Embryonic facial prominence (tissue), 1 donor: ENCODE results near the gene CCL17.
"Not testable (repeated sequence)": the region's sequence is repeated elsewhere in the genome, so short reads cannot be mapped to it uniquely, and the experiment has no call there.

ENCODE experiments used
- DNase-seq: peaks from one replicate; pipeline ENCODE4 v3.0.0-alpha.2; 2016; ENCODE audit errors: extremely low spot score

Gene CCL17

DNA sequence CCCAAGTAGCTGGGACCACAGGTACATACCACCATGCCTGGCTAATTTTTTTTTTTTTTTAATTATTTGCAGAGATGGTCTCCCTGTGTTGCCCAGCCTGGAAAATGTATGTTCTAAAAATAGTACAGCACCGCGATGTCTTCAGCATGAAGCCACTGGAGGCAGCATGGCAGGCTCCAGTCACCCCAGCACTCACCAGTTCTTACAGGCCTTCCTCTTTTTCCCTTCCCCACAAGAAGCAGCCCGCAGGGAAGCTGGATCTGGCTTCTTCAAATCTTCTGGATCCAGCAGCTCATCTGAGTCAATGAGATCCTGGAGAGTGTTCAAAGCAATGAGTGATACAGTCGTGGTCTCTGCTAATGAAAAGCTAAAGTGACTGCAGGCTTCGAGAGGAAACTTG, 26.4 kb downstream of the CCL17 start:
- no peak for DNase-seq

DNA sequence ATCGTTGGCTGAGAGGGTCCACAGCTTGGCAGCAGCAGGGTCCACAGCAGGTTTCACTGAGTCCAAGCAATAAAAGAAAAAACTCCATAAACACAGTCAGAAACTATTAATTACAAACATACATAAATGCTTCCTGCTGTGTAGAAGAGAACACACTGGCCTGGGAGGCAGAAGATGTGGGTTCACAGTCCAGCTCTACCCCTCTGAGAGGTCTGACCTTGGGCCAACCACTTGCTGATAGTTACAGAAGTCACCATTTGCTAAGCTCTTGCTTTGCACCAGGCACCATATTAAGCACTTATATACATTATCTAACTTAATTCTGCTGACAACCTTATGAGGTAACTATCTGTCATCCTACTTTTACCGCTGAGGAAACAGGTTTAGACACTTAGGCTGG, 27.9 kb downstream of the CCL17 start:
- no peak for DNase-seq

DNA sequence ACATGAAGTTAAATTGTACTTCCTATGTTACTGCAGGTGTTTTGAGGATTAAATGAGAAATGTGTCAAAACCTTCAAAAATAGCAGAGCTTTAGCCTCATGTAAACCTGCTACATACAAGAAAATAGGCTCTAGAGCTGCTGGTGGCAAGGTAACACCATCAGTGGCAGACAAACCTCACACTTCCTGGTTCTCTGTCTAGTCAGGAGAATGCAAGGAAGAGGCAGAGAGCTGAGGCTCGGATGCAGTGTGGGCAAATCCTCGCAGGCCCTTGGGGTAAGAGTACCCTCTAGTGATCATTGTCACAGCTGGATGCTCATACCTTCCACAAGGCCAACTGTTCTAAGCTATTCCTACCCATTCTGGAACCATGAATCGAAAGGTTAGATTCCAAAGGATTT, 28.4 kb downstream of the CCL17 start:
- DNase-seq = no peak

- no peak for DNase-seq
Observed at GRCh38 chr16:57434003-57434402, 29.4 kb downstream of the CCL17 start.

DNA sequence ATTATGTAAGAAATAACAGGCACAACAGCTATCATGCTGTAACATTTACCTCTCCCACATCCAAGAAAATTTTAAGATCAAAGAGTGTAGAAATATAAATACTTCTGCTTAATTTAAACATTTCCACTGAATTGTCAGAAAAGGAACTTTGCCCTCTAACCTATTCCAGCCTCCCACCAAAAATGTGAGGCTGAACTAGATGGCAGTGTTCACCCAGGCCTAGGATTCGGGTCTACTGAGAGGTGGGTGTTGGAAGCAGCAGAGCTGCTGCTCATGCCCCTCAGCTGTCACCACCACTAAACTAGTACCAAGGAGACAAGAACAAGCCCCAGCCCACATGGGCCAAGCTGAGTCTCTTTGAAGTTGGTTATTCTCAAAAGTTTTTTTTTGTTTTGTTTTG, 31.3 kb downstream of the CCL17 start:
- DNase-seq = no peak

- DNase-seq = not testable (repeated sequence)
Observed at GRCh38 chr16:57439947-57440346, 35.4 kb downstream of the CCL17 start.

- DNase-seq = not testable (repeated sequence)
Observed at GRCh38 chr16:57440551-57440950, 36.0 kb downstream of the CCL17 start.

GRCh38 chr16:57444711-57445110, 40.1 kb downstream of the CCL17 start:
- DNase-seq = no peak

DNA sequence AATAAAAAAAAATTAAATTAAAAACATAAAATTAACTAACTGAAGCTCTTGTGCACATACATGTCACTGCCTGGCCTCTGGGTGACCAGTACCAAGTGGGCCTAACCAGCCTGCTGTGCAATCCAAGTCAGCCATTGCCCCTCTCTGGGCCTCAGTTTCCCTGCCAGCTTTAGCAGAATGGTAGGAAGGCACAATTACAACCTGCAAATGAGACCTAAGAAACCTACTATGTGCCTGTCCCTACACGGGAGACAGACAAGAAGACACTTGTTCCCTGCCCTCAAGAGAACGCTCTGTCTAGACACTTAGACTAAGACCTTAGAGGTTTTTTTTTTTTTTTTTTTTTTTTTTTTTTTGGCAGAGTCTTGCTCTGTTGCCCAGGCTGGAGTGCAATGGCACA, 40.9 kb downstream of the CCL17 start:
- DNase-seq = no peak

GRCh38 chr16:57446531-57447185, 42.1 kb downstream of the CCL17 start:
- no peak for DNase-seq

GRCh38 chr16:57447186-57447962, 42.8 kb downstream of the CCL17 start, which contains the start of the genes CIAPIN1 and COQ9:
TSS of gene CIAPIN1 (minus strand) at chr16:57447385. CDS start at chr16:57440928, 6,457 bp downstream.
TSS of gene COQ9 (plus strand) at chr16:57447479. CDS start at chr16:57447506, 27 bp downstream.
- DNase-seq = peak; percentile 88

GRCh38 chr16:57452021-57452420, 47.5 kb downstream of the CCL17 start:
- no peak for DNase-seq

GRCh38 chr16:57462209-57462977, 57.8 kb downstream of the CCL17 start, which contains the start of gene POLR2C:
TSS of gene POLR2C (plus strand) at chr16:57462679. CDS start at chr16:57462725, 46 bp downstream.
- peak; percentile 66 for DNase-seq

- DNase-seq = no peak
Observed at GRCh38 chr16:57462978-57463362, 58.4 kb downstream of the CCL17 start.

DNA sequence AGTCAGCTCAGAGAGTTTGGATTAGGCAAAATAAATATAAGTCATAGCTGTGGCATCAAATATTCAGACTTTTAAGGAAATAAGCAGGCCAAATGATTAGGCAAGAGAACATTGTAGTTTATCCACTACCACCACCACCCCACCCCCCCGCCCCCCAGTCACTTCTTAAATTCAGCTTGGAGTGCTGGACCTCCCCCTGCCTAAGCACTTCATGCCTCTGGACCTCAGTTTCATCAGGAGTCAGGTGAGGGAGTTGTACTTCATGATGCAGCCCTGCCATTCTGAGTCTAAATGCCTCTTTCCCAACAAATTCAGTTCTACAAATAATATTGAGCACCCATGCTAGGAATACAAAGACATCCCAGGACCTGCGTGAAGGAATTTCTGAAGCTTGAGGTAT, 60.0 kb downstream of the CCL17 start:
- DNase-seq = no peak
